ENCODE data around the gene ITPKA.

- no peak for TF ChIP-seq CTCF (IDR thresholded peaks at IDR 0.05)
- TF ChIP-seq EZH2 (IDR thresholded peaks at IDR 0.05; ENCODE audit: borderline replicate concordance, insufficient read depth, low read depth, low read length, poor library complexity, severe bottlenecking) = no peak
Observed at GRCh38 chr15:41487381-41487780, 6.3 kb upstream of the ITPKA start.

Measured in B cell (primary cell).